Stimulated activated naive B cell treated with anti-CD40 and anti-IgM and Interleukin-4, amounts not matched to agents 10 μg/mL and 1 μg/mL and 100 μg/mL, for 72 hours (primary cell): ENCODE data around the gene HABP4.

Experiments used
- ATAC-seq, 2 donors: fragments of 150-1000 bp; cut with Tn5 transposase; replicated peaks; 2 replicates each; pipeline ENCODE4 v1.10.0; 2021; ENCODE audit warnings: moderate library complexity in 1 of 2
- DNase-seq: peaks from one replicate; pipeline ENCODE4 v3.0.0; 2021
- H3K27ac Mint-ChIP-seq: one replicate; pipeline ENCODE4 v1.8.0; 2022; ENCODE audit warnings: mild to moderate bottlenecking, mixed read lengths
- H3K27me3 Mint-ChIP-seq, 2 donors: one replicate each; pipeline ENCODE4 v1.8.0; 2022; ENCODE audit warnings: mixed read lengths in 2 of 2
- H3K36me3 Mint-ChIP-seq, 2 donors: one replicate each; pipeline ENCODE4 v1.8.0; 2022; ENCODE audit warnings: mixed read lengths in 2 of 2, mild to moderate bottlenecking in 1 of 2
- H3K4me1 Mint-ChIP-seq, 2 donors: one replicate each; pipeline ENCODE4 v1.8.0; 2022; ENCODE audit warnings: mixed read lengths in 2 of 2, mild to moderate bottlenecking in 1 of 2
- H3K4me3 Mint-ChIP-seq, 2 donors: one replicate each; pipeline ENCODE4 v1.8.0; 2022; ENCODE audit warnings: mild to moderate bottlenecking in 2 of 2, mixed read lengths in 2 of 2, moderate library complexity in 1 of 2
- H3K9me3 Mint-ChIP-seq, 2 donors: one replicate each; pipeline ENCODE4 v1.8.0; 2022; ENCODE audit warnings: mixed read lengths in 2 of 2, mild to moderate bottlenecking in 1 of 2

The HABP4 gene

DNA sequence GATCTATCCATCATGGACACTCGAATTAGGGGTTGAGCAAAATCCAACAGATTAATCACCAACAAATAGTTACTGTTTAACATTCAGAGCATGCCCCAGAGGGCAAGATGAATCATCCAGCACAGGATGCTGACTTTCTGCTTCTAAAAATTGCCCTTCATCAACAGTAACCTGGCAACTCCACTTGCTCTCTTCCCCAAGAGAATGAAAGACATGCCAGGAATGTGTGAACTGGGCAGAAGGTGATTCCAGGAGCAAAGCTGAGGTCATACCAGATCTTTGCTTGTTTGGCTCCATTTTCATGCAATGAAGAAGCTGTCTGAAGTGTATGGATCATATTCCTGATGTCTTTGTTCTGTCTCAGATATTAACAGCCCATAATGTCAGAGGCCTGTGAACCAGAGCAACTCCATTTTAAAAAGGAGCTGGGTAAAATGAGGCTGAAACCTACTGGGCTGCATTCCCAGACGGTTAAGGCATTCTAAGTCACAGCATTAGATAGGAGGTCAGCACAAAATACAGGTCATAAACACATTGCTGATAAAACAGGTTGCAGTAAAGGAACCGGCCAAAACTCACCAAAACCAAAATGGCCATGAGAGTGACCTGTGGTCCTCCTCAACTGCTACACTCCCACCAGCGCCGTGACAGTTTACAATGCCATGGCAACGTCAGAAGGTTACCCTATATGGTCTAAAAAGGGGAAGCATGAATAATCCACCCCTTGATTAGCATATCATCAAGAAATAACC is 29.3 kb upstream of the HABP4 start:
- ATAC-seq (peak in 1 of 2 donors; percentile 9), DNase-seq (peak; percentile 15)
- peaks cover 4% of the 10 kb centered on the region in 2 donors for H3K36me3 Mint-ChIP-seq
- no peaks in the 10 kb centered on the region for H3K27me3 Mint-ChIP-seq
- no peak overlapping the region for H3K4me3 Mint-ChIP-seq
- H3K4me1 Mint-ChIP-seq = peaks cover 12 to 32% of the 10 kb centered on the region in 2 donors
- peak overlapping the region; percentile 81 for H3K27ac Mint-ChIP-seq
- no peaks in the 10 kb centered on the region for H3K9me3 Mint-ChIP-seq

GRCh38 chr9:96423322-96423984 is 26.5 kb upstream of the HABP4 start:
- no peaks in the 10 kb centered on the region for H3K36me3 Mint-ChIP-seq
- H3K9me3 Mint-ChIP-seq = no peaks in the 10 kb centered on the region
- no peaks in the 10 kb centered on the region for H3K27me3 Mint-ChIP-seq
- peaks cover 9 to 24% of the 10 kb centered on the region in 2 donors for H3K4me1 Mint-ChIP-seq
- H3K27ac Mint-ChIP-seq = peak overlapping the region; percentile 9
- no peak overlapping the region for H3K4me3 Mint-ChIP-seq
- ATAC-seq = no peak
- no peak for DNase-seq

- Mint-ChIP-seq H3K9me3 (no peaks in the 10 kb centered on the region), H3K4me1 (peaks cover 9 to 24% of the 10 kb centered on the region in 2 donors), H3K4me3 (no peak overlapping the region), H3K27ac (no peak overlapping the region), H3K27me3 (no peaks in the 10 kb centered on the region), H3K36me3 (no peaks in the 10 kb centered on the region)
- DNase-seq (no peak), ATAC-seq (no peak)
These were observed 26.0 kb upstream of the HABP4 start for GRCh38 chr9:96423985-96424336.

- no peak for DNase-seq
- Mint-ChIP-seq H3K27me3 (no peaks in the 10 kb centered on the region), H3K4me1 (peaks cover 3 to 8% of the 10 kb centered on the region in 2 donors), H3K36me3 (no peaks in the 10 kb centered on the region), H3K4me3 (no peak overlapping the region), H3K27ac (no peak overlapping the region), H3K9me3 (no peaks in the 10 kb centered on the region)
- no peak for ATAC-seq
These were observed 24.3 kb upstream of the HABP4 start for GRCh38 chr9:96425500-96426169.

GRCh38 chr9:96429732-96430131 is 20.2 kb upstream of the HABP4 start:
- H3K36me3 Mint-ChIP-seq = peaks cover 0 to 2% of the 10 kb centered on the region in 2 donors
- DNase-seq (no peak), ATAC-seq (no peak)
- no peaks in the 10 kb centered on the region for H3K9me3 Mint-ChIP-seq
- no peaks in the 10 kb centered on the region for H3K4me1 Mint-ChIP-seq
- H3K27me3 Mint-ChIP-seq = peaks cover 4 to 8% of the 10 kb centered on the region in 2 donors
- H3K4me3 Mint-ChIP-seq = no peak overlapping the region
- no peak overlapping the region for H3K27ac Mint-ChIP-seq

DNA sequence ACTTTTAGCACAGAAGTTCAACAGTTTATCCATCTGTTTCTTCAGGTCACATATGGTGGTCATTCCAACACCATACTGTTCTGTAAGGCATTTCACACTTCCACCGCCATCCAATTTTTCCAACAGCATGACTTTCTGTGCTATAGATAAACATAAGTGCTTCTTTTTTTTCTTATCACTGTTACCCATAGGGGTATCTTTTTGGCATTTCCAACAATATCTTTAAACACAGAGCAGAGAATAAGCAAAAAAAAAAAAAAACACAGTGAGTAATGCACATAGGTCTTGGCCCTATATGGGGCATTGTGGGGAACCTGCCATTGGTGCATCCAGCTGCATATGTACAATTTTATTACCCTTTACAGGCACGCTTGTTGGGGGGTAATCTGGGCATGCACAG is 19.6 kb upstream of the HABP4 start:
- H3K27me3 Mint-ChIP-seq = peaks cover 4 to 8% of the 10 kb centered on the region in 2 donors
- peaks cover 0 to 2% of the 10 kb centered on the region in 2 donors for H3K36me3 Mint-ChIP-seq
- no peaks in the 10 kb centered on the region for H3K4me1 Mint-ChIP-seq
- no peak overlapping the region for H3K27ac Mint-ChIP-seq
- no peak overlapping the region for H3K4me3 Mint-ChIP-seq
- ATAC-seq (no peak), DNase-seq (no peak)
- no peaks in the 10 kb centered on the region for H3K9me3 Mint-ChIP-seq

DNA sequence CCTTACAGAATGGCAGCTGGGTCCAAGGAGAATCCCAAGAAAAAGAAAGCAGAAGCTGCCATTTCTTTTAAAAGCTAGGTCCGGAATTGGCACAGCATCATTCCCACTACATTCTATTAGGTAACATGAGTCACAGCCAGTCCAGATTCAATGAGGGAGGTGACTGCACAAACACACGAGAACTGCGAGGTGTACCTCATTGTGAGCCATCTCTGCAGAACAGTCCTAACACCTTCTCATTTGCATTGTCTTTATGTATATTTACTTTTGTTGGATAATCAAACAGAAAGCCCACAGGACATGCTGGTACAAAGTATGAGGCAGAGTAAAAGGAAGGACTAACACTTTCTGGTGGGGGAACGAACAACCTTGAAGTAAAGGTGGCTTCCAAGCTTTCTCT is 14.6 kb upstream of the HABP4 start:
- Mint-ChIP-seq H3K4me1 (no peaks in the 10 kb centered on the region), H3K9me3 (no peaks in the 10 kb centered on the region), H3K27me3 (peaks cover 4 to 8% of the 10 kb centered on the region in 2 donors), H3K36me3 (peaks cover 0 to 2% of the 10 kb centered on the region in 2 donors), H3K27ac (no peak overlapping the region), H3K4me3 (no peak overlapping the region)
- ATAC-seq = no peak
- no peak for DNase-seq

- Mint-ChIP-seq H3K27me3 (peaks cover 4 to 8% of the 10 kb centered on the region in 2 donors), H3K4me3 (no peak overlapping the region), H3K36me3 (peaks cover 0 to 2% of the 10 kb centered on the region in 2 donors), H3K4me1 (no peaks in the 10 kb centered on the region), H3K27ac (no peak overlapping the region), H3K9me3 (no peaks in the 10 kb centered on the region)
- no peak for DNase-seq
- no peak for ATAC-seq
These were observed 13.9 kb upstream of the HABP4 start for GRCh38 chr9:96436063-96436455.

DNA sequence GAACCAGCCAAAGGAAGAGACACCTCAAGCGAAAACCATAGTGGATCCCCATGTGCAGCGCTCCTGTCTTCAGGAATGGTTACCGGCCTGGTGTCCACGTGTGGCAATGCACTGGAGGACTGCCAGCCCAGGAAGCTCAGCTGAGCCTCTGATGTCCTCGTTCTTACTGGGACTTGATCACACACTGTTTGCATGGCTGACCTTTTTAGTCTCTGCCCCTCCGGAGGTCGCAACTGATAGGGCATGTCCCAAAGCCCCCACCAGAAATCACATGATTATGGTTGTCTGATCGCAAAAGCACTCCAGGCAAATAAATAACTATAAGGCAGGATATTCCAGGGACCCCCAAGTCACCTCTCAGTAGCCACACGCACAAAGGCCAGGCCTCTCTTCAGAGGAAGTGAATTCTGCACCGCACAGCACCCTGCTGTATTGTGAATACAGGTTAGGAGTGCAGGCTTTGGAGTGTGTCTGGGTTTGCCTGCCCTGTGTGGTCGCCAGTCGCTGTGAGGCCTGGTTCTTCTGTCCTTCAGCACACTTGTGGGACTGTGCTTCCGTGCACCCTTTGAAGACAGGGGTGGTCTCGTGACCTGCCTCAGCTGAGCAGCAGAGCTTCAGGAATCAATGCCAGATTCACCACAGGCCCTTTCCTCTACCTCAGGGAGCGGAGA is 13.4 kb upstream of the HABP4 start:
- H3K4me1 Mint-ChIP-seq = no peaks in the 10 kb centered on the region
- H3K27ac Mint-ChIP-seq = no peak overlapping the region
- no peak overlapping the region for H3K4me3 Mint-ChIP-seq
- DNase-seq = no peak
- H3K9me3 Mint-ChIP-seq = no peaks in the 10 kb centered on the region
- H3K36me3 Mint-ChIP-seq = peaks cover 0 to 2% of the 10 kb centered on the region in 2 donors
- H3K27me3 Mint-ChIP-seq = peaks cover 4 to 8% of the 10 kb centered on the region in 2 donors
- ATAC-seq = no peak

- Mint-ChIP-seq H3K27ac (no peak overlapping the region), H3K9me3 (no peaks in the 10 kb centered on the region), H3K4me1 (no peaks in the 10 kb centered on the region), H3K36me3 (peaks cover 0 to 2% of the 10 kb centered on the region in 2 donors), H3K27me3 (peaks cover 4 to 8% of the 10 kb centered on the region in 2 donors), H3K4me3 (no peak overlapping the region)
- no peak for ATAC-seq
- no peak for DNase-seq
These were observed 12.5 kb upstream of the HABP4 start for GRCh38 chr9:96437454-96437853.

DNA sequence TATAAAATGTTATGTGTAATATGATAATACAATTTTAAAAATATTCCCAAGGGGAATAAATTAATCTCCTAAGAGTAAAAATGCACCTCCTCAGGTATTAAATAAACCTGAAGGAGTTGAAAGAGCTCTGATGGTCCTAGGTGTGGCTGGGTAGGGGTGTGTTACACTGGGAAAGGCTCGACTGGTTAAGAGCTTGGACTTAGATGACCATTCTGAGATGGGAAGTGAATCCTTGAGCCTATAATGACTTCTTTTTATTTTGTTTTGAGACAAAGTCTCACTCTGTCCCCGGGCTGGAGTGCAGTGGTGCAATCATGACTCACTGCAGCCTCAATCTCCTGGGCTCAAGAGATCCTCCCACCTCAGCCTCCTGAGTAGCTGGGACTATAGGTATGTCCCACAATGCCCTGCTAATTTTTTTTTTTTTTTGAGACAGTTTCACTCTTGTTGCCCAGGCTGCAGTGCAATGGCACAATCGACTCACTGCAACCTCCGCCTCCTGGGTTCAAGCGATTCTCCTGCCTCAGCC is 9.2 kb upstream of the HABP4 start:
- H3K4me3 Mint-ChIP-seq = no peak overlapping the region
- ATAC-seq = no peak
- no peak overlapping the region for H3K27ac Mint-ChIP-seq
- no peaks in the 10 kb centered on the region for H3K36me3 Mint-ChIP-seq
- H3K9me3 Mint-ChIP-seq = no peaks in the 10 kb centered on the region
- H3K27me3 Mint-ChIP-seq = no peaks in the 10 kb centered on the region
- H3K4me1 Mint-ChIP-seq = no peaks in the 10 kb centered on the region
- DNase-seq = no peak

DNA sequence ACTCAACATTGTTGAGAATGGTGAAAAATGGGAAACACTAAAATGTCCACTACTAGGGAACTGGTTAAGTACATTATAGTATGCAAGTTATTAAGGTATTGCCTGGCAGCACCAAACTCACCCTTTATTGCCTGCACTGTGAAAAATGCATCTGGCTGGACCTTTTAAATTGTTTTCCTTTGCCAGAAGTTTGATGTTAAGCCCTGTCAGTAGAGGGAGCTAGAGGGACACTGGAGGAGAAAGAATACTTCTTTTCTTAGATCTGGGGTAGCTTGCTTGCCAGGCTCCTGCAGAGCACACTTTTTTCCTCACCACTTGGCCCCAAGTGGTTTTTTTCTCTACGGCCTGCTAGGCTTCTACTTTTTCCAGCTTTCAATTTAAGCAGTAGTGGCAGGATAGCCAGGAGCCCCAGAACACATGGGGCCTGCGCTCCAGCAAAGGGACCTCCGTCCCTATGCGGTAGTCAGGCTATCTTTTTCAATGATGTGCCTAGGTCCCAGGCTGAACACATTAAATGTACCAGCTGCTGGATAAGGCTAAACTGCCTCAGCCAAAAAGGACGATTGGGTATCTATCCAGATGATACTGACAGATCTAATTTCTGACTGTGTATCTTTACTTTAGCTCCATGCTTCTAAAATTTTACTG is 8.0 kb upstream of the HABP4 start:
- H3K36me3 Mint-ChIP-seq = no peaks in the 10 kb centered on the region
- peak in 1 of 2 donors; percentile 31 for ATAC-seq
- no peaks in the 10 kb centered on the region for H3K9me3 Mint-ChIP-seq
- H3K27ac Mint-ChIP-seq = no peak overlapping the region
- H3K4me1 Mint-ChIP-seq = no peaks in the 10 kb centered on the region
- H3K27me3 Mint-ChIP-seq = no peaks in the 10 kb centered on the region
- no peak overlapping the region for H3K4me3 Mint-ChIP-seq
- no peak for DNase-seq

GRCh38 chr9:96442491-96442890 is 7.5 kb upstream of the HABP4 start:
- Mint-ChIP-seq H3K27ac (no peak overlapping the region), H3K4me1 (no peaks in the 10 kb centered on the region), H3K36me3 (no peaks in the 10 kb centered on the region), H3K27me3 (no peaks in the 10 kb centered on the region), H3K9me3 (no peaks in the 10 kb centered on the region), H3K4me3 (no peak overlapping the region)
- DNase-seq (no peak), ATAC-seq (peak; percentile 41 to 56)

GRCh38 chr9:96447406-96447805 is 2.6 kb upstream of the HABP4 start:
- Mint-ChIP-seq H3K27me3 (peaks cover 7 to 12% of the 10 kb centered on the region in 2 donors), H3K9me3 (no peaks in the 10 kb centered on the region), H3K27ac (no peak overlapping the region), H3K36me3 (peaks cover 0 to 4% of the 10 kb centered on the region in 2 donors), H3K4me3 (no peak overlapping the region), H3K4me1 (peaks cover 10 to 17% of the 10 kb centered on the region in 2 donors)
- no peak for ATAC-seq
- no peak for DNase-seq
